ENCODE results near the gene CABLES1.

The CABLES1 gene

DNA sequence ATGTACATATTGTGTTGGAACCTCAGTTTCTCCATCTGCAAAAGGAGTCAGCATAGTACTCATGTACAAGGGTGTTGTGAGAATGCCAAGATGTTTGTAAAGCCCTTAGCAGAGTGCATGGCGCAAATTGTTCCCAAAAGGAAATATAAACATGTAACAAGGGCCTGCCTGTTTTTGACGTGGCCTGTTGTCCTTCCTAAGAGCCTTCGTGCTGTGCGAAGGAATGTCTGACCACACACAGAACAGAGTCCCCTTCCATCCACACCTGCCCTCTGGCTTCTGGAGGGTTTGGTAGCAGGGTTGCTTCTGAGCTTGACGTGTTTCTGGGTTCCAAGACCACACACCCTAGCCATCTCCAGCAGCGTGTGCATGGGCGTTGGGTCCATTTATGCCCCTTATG lies 34.9 kb downstream of the CABLES1 start:
- H3K9me2 ChIP-seq (replicated peaks; ENCODE audit: insufficient read depth, low read length), result no peaks in the 10 kb centered on the region
- no peak for TF ChIP-seq EZH2phosphoT487 (conservative IDR thresholded peaks at IDR 0.05; ENCODE audit: low read length)
- TF ChIP-seq, protein P1, sequence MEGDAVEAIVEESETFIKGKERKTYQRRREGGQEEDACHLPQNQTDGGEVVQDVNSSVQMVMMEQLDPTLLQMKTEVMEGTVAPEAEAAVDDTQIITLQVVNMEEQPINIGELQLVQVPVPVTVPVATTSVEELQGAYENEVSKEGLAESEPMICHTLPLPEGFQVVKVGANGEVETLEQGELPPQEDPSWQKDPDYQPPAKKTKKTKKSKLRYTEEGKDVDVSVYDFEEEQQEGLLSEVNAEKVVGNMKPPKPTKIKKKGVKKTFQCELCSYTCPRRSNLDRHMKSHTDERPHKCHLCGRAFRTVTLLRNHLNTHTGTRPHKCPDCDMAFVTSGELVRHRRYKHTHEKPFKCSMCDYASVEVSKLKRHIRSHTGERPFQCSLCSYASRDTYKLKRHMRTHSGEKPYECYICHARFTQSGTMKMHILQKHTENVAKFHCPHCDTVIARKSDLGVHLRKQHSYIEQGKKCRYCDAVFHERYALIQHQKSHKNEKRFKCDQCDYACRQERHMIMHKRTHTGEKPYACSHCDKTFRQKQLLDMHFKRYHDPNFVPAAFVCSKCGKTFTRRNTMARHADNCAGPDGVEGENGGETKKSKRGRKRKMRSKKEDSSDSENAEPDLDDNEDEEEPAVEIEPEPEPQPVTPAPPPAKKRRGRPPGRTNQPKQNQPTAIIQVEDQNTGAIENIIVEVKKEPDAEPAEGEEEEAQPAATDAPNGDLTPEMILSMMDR (IDR thresholded peaks at IDR 0.05; ENCODE audit: insufficient read depth, low read length, poor library complexity, severe bottlenecking), result no peak
- H3K79me2 ChIP-seq (ENCODE audit: insufficient read depth, low read length), result no peaks in the 10 kb centered on the region
- no peaks in the 10 kb centered on the region for H3K9me3 ChIP-seq (ENCODE audit: insufficient read depth, low read length)
- no peak overlapping the region for H3K27ac ChIP-seq (ENCODE audit: low read depth, low read length)
- no peak overlapping the region for H3K4me3 ChIP-seq (ENCODE audit: insufficient read depth, low read length, poor library complexity, severe bottlenecking)
- H3K4me2 ChIP-seq (ENCODE audit: low read depth, low read length, poor library complexity, severe bottlenecking), result no peak overlapping the region
- H3K27me3 ChIP-seq (ENCODE audit: low read length), result no peaks in the 10 kb centered on the region
- no peak overlapping the region for H3K9ac ChIP-seq (ENCODE audit: low read length)
- no peaks in the 10 kb centered on the region for H4K20me1 ChIP-seq (ENCODE audit: low read depth, low read length)
- H2AFZ ChIP-seq (ENCODE audit: low read depth, low read length, severe bottlenecking), result no peak overlapping the region
- no peaks in the 10 kb centered on the region for H3K36me3 ChIP-seq (ENCODE audit: low read length)
- no peaks in the 10 kb centered on the region for H3F3A ChIP-seq (ENCODE audit: insufficient read depth)

DNA sequence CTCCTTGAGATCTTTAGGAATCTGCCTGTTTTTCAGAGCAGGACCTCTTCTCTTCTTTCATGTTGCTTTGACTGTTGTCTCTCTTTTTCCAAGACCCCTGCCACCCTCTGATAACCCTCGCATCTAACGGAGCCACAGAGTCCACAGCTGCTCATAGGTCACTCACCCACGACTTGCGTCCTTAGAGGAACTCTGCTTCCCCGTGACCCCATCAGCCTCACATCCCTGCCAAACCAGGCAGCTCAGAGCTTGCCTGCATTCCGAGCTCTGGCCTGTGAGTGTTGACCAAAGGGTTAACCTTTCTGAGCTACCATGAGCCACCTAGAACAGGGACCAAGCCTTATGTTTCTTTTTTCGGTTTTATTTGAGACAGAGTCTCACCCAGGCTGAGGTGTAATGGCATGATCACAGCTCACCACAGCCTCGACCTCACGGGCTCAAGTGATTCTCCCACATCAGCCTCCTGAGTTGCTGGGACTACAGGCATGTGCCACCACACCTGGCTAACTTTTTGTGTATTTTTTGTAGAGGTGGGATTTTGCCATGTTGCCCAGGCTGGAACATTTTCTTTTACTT lies 36.4 kb downstream of the CABLES1 start:
- Histone ChIP-seq H4K20me1 (ENCODE audit: low read depth, low read length) (no peaks in the 10 kb centered on the region), H3K9me3 (ENCODE audit: insufficient read depth, low read length) (no peaks in the 10 kb centered on the region), H3K4me2 (ENCODE audit: low read depth, low read length, poor library complexity, severe bottlenecking) (no peak overlapping the region), H3K27me3 (ENCODE audit: low read length) (no peaks in the 10 kb centered on the region), H3K27ac (ENCODE audit: low read depth, low read length) (no peak overlapping the region), H3K36me3 (ENCODE audit: low read length) (no peaks in the 10 kb centered on the region), H3K4me3 (ENCODE audit: insufficient read depth, low read length, poor library complexity, severe bottlenecking) (no peak overlapping the region), H3K9ac (ENCODE audit: low read length) (no peak overlapping the region), H3K79me2 (ENCODE audit: insufficient read depth, low read length) (no peaks in the 10 kb centered on the region), H3K9me2 (replicated peaks; ENCODE audit: insufficient read depth, low read length) (no peaks in the 10 kb centered on the region), H3F3A (ENCODE audit: insufficient read depth) (no peaks in the 10 kb centered on the region), H2AFZ (ENCODE audit: low read depth, low read length, severe bottlenecking) (no peak overlapping the region)
- TF ChIP-seq EZH2phosphoT487 (conservative IDR thresholded peaks at IDR 0.05; ENCODE audit: low read length), result no peak
- TF ChIP-seq, protein P1 (IDR thresholded peaks at IDR 0.05; ENCODE audit: insufficient read depth, low read length, poor library complexity, severe bottlenecking), result no peak

DNA sequence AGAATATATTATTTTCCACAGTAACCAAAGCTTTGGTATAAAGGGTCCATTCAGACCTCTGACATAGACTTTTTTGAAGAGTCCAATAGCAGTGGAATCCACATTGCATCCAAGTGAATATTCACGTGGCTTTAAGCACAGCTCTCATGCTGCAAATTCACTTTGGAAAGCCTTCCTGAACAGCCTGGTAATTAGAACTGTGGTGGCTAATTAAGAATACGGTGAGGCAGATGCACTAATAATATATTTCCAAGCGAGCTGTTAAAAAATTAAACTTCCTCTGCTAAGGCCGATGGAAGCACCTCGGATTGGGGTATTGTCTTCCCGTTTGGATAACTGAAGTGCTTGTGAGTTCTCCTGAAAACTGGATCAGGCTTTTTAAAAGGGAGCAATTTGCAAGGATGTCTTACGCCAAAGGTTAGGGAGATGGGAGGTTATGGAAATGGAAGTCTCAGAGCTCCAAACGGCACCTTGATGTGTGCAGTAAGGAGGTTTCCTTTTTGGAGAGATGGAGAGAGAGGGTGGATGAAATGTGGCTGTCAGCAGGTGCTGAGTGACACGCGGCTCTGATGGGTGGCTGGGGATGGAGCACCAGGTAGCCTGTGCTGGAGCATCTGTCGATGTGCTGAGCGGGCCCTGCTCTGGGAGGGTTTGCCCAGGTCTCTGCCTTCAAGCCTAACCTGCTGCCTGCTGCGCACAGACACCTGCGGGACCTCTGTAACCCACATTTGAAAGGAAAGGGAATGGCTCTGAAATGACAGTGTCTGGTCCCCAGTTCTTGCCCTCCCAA lies 37.5 kb downstream of the CABLES1 start:
- H2AFZ ChIP-seq (ENCODE audit: low read depth, low read length, severe bottlenecking), result no peak overlapping the region
- H3F3A ChIP-seq (ENCODE audit: insufficient read depth), result no peaks in the 10 kb centered on the region
- H3K9ac ChIP-seq (ENCODE audit: low read length), result no peak overlapping the region
- H3K36me3 ChIP-seq (ENCODE audit: low read length), result no peaks in the 10 kb centered on the region
- H3K27me3 ChIP-seq (ENCODE audit: low read length), result no peaks in the 10 kb centered on the region
- H3K9me3 ChIP-seq (ENCODE audit: insufficient read depth, low read length), result no peaks in the 10 kb centered on the region
- no peak overlapping the region for H3K4me2 ChIP-seq (ENCODE audit: low read depth, low read length, poor library complexity, severe bottlenecking)
- H3K9me2 ChIP-seq (replicated peaks; ENCODE audit: insufficient read depth, low read length), result no peaks in the 10 kb centered on the region
- H3K79me2 ChIP-seq (ENCODE audit: insufficient read depth, low read length), result no peaks in the 10 kb centered on the region
- no peak overlapping the region for H3K27ac ChIP-seq (ENCODE audit: low read depth, low read length)
- TF ChIP-seq, protein P1 (IDR thresholded peaks at IDR 0.05; ENCODE audit: insufficient read depth, low read length, poor library complexity, severe bottlenecking), result no peak
- no peak for TF ChIP-seq EZH2phosphoT487 (conservative IDR thresholded peaks at IDR 0.05; ENCODE audit: low read length)
- no peaks in the 10 kb centered on the region for H4K20me1 ChIP-seq (ENCODE audit: low read depth, low read length)
- H3K4me3 ChIP-seq (ENCODE audit: insufficient read depth, low read length, poor library complexity, severe bottlenecking), result no peak overlapping the region

Measured in SU-DHL-6 (cell line).